Aorta (tissue), 5 donors: ENCODE data around the gene RFLNA. TPM values are rescaled to one million over a fixed set of nuclear protein-coding genes. Genes with fewer than 3 reads are reported as not detected.

Experiments
- ATAC-seq: fragments of 200-7000 bp; cut with Tn5 transposase; one replicate; pipeline ENCODE4 v1.9.1; 2022; ENCODE audit warnings: moderate library complexity; ENCODE audit not compliant: low FRiP score
- DNase-seq, 2 donors: peaks; one replicate each; pipeline ENCODE4 v3.0.0-alpha.2; 2020
- H3K27ac ChIP-seq, 2 donors: one replicate each; pipeline ENCODE4 v1.5.1; 2013; ENCODE audit warnings: low read length in 2 of 2, mild to moderate bottlenecking in 2 of 2, moderate library complexity in 2 of 2, control low read depth in 1 of 2, inconsistent platforms in 1 of 2, low read depth in 1 of 2
- H3K27me3 ChIP-seq, 2 donors: one replicate each; pipeline ENCODE4 v1.6.1; 2013; ENCODE audit warnings: control low read depth in 1 of 2, low read length in 1 of 2, mild to moderate bottlenecking in 1 of 2, moderate library complexity in 1 of 2; ENCODE audit not compliant: insufficient read depth in 2 of 2, control insufficient read depth in 1 of 2
- H3K36me3 ChIP-seq, 2 donors: one replicate each; pipeline ENCODE4 v1.6.1; 2013; ENCODE audit warnings: control low read depth in 1 of 2, low read length in 1 of 2, mild to moderate bottlenecking in 1 of 2; ENCODE audit not compliant: insufficient read depth in 2 of 2, control insufficient read depth in 1 of 2
- H3K4me1 ChIP-seq, 2 donors: one replicate each; pipeline ENCODE4 v1.6.1; 2013; ENCODE audit warnings: low read length in 2 of 2, control low read depth in 1 of 2, mild to moderate bottlenecking in 1 of 2, moderate library complexity in 1 of 2; ENCODE audit not compliant: insufficient read depth in 2 of 2, control insufficient read depth in 1 of 2
- H3K4me3 ChIP-seq, 2 donors: one replicate each; pipeline ENCODE4 v1.5.1; 2013; ENCODE audit warnings: low read length in 2 of 2, control low read depth in 1 of 2, mild to moderate bottlenecking in 1 of 2
- H3K9me3 ChIP-seq: one replicate; pipeline ENCODE4 v1.6.1; 2013; ENCODE audit warnings: mild to moderate bottlenecking, low read length; ENCODE audit not compliant: control insufficient read depth
- WGBS, 2 donors: extraction: QIAGEN DNeasy Blood & Tissue Kit; methylation state at CpG; one replicate each; pipeline ENCODE4 v1.1.7; 2013; 5-methylcytosine and 5-hydroxymethylcytosine counted together
- intact Hi-C, 2 donors: fragments of 100-400 bp; cut with DNase I; formaldehyde crosslinking; loops; one replicate each; pipeline versions ENCODE4 v1.14.2 to v1.15.0; 2022
- polyA plus RNA-seq, 2 donors: library from polyadenylated mRNA; stranded (reverse); fragments of 200-250 nt; gene quantifications; one replicate each; pipeline ENCODE4 v1.2.3, GENCODE V29; 2013
- total RNA-seq, 2 donors: library from RNA; stranded (reverse); fragmentation: NEBNext Ultra II Directional; extraction: Animal tissue kit (Norgen Biotek cat#: 25700); gene quantifications; one replicate each; pipeline ENCODE4 v1.2.1, GENCODE V29; 2021
- donor health status: healthy with polysubstance abuse.
- donor health status: Bipolar disorder and iron deficiency.
- donor health status: DM: no; HTN: no; CAD: no.
- donor health status: DM: no; HTN: no; CAD: no.
- donor health status: DM: yes; HTN: yes; CAD: no.

The RFLNA gene
- total and polyA plus RNA-seq, 4 donors: 1.2 to 6.8 (median 1.8) TPM

DNA sequence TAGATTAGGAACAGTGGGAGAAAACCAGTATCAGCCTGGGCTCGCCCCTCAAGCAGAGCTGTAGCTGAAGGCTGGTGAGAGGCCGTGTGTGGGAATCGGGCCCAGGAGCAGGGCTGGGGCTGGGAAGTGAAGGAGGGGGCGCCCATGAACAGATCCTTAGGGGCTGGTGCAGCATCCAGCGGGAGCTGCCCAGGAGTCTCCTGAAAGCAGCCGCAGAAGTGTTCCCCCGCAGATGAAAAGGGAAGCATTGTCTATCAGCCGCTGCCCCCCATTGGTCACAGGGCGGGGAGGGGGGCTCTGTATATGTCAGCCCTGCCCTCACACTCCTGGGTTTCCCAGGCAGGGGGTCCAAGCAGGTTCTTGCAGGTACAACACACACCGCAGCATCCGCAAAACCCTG lies 15.6 kb upstream of the RFLNA start:
- DNase-seq (no peak), ATAC-seq (no peak)
- Histone ChIP-seq H3K4me1 (no peaks in the 10 kb centered on the region), H3K27me3 (no peaks in the 10 kb centered on the region), H3K36me3 (no peaks in the 10 kb centered on the region), H3K27ac (no peak overlapping the region), H3K4me3 (no peak overlapping the region), H3K9me3 (no peaks in the 10 kb centered on the region)
- intact Hi-C loops: no loop called here
- 73 to 75% methylated on average over 11 of the region's 11 CpGs for WGBS, 2 donors

DNA sequence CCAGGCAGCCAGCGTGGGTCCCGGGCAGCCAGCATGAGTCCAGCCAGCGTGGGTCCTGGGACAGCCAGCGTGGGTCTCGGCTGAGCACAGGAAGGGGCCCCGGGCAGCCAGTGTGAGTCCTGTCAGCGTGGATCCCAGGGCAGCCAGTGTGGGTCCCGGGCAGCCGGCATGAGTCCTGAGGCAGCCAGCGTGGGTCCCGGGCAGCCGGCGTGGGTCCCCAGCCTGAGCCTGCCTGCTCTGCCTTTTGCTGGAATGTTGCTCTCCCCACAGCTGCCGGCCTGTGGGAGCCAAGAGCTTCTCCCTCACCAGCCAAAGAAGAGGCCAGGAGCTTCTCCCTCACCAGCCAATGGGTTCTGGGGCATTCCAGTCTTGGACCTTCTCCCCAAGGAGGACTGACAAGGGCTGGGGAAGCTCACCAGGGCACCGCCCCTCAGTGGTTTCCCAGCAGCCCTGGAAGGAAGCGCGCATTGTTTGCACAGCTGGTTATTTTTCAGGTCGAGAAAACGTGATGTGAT lies 15.0 kb upstream of the RFLNA start:
- DNase-seq (no peak), ATAC-seq (no peak)
- Histone ChIP-seq H3K4me1 (no peaks in the 10 kb centered on the region), H3K36me3 (no peaks in the 10 kb centered on the region), H3K27ac (no peak overlapping the region), H3K27me3 (no peaks in the 10 kb centered on the region), H3K4me3 (no peak overlapping the region), H3K9me3 (peaks cover 1% of the 10 kb centered on the region)
- 13 to 15% methylated on average over 19 of the region's 19 CpGs for WGBS, 2 donors
- intact Hi-C loops: no loop called here

DNA sequence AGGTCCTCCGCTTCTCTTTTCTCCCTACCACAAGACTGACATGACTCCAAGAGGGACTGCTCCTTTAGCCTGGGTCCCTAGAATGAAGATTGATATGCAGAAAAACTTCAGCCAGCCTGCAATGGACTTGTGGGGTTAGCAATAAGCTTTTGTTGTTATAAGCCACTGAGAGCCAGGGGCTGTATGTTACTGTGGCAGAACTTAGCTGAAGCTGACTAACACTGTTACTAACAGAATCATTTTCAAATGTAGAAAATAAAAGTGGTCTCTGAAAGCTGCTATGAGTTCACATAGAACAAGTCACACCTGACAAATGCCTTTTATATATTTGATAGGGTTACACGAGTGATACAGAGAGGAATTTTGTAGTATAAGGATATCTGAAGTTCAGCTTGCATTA lies 13.6 kb upstream of the RFLNA start:
- DNase-seq (no peak), ATAC-seq (no peak)
- H3K27me3 ChIP-seq: no peaks in the 10 kb centered on the region
- peaks cover 1% of the 10 kb centered on the region for H3K9me3 ChIP-seq
- H3K27ac ChIP-seq: no peak overlapping the region
- no peaks in the 10 kb centered on the region for H3K4me1 ChIP-seq
- intact Hi-C loops: no loop called here
- no peaks in the 10 kb centered on the region for H3K36me3 ChIP-seq
- H3K4me3 ChIP-seq: no peak overlapping the region
- 98% methylated on average over 2 of the region's 2 CpGs for WGBS, 2 donors

DNA sequence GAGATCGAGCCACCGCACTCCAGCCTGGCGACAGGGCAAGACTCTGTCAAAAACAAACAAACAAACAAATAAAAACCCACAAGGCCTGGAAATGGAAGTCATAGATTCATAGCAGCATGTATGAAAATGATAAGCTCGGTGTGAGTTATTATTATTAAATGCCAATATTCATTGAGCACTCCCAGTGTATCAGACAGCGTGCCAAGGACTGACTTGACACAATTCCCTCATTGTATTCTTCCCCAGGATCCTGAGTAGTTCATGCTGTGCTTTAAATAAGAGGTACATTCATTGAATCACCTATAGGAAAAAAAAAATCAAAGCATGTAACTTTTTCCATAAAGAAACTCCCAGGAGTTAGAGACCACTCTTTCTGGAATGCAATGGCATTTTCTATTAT lies 12.6 kb upstream of the RFLNA start:
- intact Hi-C loops: no loop called here
- H3K4me1 ChIP-seq: no peaks in the 10 kb centered on the region
- WGBS, 2 donors: 97 to 98% methylated on average over 5 of the region's 5 CpGs
- H3K4me3 ChIP-seq: no peak overlapping the region
- DNase-seq: no peak
- ATAC-seq: no peak
- H3K36me3 ChIP-seq: no peaks in the 10 kb centered on the region
- H3K27ac ChIP-seq: no peak overlapping the region
- no peaks in the 10 kb centered on the region for H3K27me3 ChIP-seq
- peaks cover 1% of the 10 kb centered on the region for H3K9me3 ChIP-seq

DNA sequence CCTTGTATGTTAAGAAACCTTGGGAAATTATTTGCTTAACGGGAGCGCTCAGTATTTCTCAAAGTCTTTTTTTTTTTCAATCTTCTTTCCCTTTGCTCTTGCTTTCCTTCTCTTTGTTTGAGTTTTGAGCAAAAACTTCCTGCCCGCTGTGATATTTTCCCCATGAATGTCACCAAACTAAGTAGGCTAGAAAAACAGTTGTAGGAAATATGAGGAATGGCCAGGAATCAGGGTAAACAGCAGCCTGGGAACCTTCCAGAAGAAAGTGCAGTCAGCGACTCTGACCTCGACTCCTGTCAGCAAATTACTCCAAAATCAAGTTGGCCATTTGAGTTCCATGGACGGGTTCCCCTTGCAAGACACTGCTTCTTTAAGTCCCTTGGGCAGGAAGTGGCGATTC lies 11.6 kb upstream of the RFLNA start:
- 2 to 9% methylated on average over 7 of the region's 7 CpGs for WGBS, 2 donors

DNA sequence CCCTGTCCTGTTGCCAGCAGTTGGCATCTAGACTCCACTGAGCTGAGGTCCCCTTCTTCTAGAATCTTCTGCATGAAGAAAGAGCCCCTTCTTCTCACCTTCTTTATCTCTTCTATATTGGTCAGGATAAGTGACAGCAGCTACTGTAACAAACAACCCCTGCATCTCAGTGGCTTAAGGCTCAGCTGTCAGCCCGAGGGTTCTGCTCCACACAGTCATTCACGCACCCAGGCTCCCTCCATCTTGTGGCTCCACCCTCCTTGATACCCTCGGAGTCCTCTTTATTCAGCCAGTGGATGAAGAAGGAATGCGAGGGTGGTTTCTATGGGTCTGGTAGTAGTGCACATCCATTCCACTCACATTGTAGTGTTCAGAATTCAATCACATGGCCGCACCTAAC lies 10.5 kb upstream of the RFLNA start:
- ATAC-seq (no peak), DNase-seq (no peak)
- intact Hi-C loops: no loop called here
- Histone ChIP-seq H3K36me3 (no peaks in the 10 kb centered on the region), H3K4me3 (no peak overlapping the region), H3K9me3 (peaks cover 1% of the 10 kb centered on the region), H3K27me3 (no peaks in the 10 kb centered on the region), H3K4me1 (no peaks in the 10 kb centered on the region), H3K27ac (no peak overlapping the region)
- WGBS, 2 donors: 96 to 97% methylated on average over 5 of the region's 5 CpGs

More for the DNA sequence above, 11.6 kb upstream of the RFLNA start:
- Histone ChIP-seq H3K4me1 (no peaks in the 10 kb centered on the region), H3K4me3 (no peak overlapping the region), H3K36me3 (no peaks in the 10 kb centered on the region), H3K9me3 (peaks cover 1% of the 10 kb centered on the region), H3K27me3 (no peaks in the 10 kb centered on the region), H3K27ac (no peak overlapping the region)
- DNase-seq (peak in 1 of 2 donors; percentile 33), ATAC-seq (no peak)
- intact Hi-C loops: no loop called here

DNA sequence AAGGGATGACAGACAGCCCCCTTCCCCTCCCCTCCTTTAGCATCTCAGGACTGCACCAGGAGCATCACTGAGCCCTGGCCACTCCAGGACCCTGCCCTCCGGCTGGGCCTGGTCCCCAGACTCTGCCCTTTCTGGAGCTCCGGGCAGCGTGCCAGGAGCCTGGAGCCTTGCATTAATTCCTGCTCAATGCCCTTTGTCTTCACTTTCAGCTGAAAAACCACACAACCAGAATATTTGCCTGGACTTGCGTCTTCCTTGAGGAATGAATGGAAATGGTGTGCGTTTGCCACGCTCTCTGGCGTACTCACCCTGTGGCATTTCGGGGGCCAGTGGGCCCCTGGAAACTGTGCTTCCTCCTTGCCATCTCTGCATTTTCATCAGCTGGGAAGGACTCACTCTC lies 8.5 kb upstream of the RFLNA start:
- H3K9me3 ChIP-seq: peaks cover 1% of the 10 kb centered on the region
- H3K36me3 ChIP-seq: no peaks in the 10 kb centered on the region
- H3K4me3 ChIP-seq: no peak overlapping the region
- DNase-seq (peak in 1 of 2 donors; percentile 32), ATAC-seq (no peak)
- H3K4me1 ChIP-seq: no peaks in the 10 kb centered on the region
- intact Hi-C loops: no loop called here
- H3K27me3 ChIP-seq: no peaks in the 10 kb centered on the region
- 68 to 70% methylated on average over 8 of the region's 8 CpGs for WGBS, 2 donors
- no peak overlapping the region for H3K27ac ChIP-seq

DNA sequence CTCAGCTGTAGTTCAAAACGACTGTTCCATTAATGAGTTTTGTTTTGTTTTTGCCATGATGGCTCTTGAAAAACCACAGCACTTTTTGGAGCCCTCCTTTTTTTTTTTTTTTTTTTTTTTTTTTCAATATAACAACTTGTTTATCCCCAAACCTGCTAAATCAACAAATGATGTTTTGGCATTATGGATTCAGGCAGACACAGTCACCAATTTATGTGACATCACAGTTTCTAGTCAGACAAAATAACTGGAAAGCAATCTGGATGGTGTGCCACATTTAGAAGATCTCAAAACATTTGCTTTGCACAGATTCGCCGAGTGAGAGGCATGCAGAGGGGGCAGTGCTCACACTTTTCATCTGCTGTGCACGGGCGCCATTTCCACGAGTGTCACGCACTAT lies 7.9 kb upstream of the RFLNA start:
- ATAC-seq (no peak), DNase-seq (peak in 1 of 2 donors; percentile 14)
- intact Hi-C loops: no loop called here
- 76% methylated on average over 7 of the region's 7 CpGs for WGBS, 2 donors
- H3K27ac ChIP-seq: no peak overlapping the region
- no peaks in the 10 kb centered on the region for H3K27me3 ChIP-seq
- no peaks in the 10 kb centered on the region for H3K36me3 ChIP-seq
- no peak overlapping the region for H3K4me3 ChIP-seq
- no peaks in the 10 kb centered on the region for H3K4me1 ChIP-seq
- peaks cover 1% of the 10 kb centered on the region for H3K9me3 ChIP-seq

DNA sequence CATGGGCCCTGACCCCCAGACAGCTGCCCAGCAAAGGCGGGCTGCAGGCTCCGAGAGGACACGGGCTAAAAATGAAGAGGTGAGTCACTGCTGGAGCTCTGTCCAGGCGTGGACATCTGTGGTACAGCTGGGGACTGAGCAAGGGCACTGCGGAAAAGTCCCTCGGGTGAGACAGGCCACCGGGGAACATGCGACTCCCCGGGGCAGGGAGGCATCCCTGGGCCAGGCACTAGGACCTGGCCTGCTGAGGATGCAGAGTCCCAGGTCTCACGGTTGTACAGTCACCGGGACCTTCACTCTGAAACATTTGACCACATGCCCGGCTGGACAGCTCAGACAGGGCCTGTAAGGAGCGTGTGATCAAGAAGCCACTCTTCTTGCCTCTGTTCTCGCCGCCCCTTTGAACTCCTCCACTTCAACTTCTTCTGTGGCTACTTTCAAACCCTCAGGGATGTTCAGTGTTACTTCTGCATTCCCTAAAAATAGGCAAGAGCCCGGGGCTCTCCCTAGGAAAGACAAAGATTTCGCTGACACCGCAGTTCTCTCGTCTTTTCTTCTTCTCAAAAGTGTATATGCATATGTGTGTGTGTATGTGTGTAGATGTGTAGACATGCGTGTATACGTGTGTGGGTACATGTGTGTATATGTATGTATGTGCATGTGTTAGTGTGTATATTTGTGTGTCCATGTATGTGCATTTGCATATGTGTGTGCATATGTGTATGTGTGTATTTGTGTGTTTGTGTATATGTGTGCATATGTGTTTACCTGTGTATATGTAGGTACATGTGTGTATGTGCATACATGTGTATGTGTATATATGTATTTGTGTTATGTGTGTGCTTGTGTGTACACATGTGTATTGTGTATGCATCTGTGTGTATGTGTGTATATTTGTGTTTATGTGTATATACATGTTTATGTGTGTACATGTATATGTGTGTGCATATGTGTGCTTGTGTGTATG lies 5.0 kb upstream of the RFLNA start:
- H3K9me3 ChIP-seq: peaks cover under 1% of the 10 kb centered on the region
- 26 to 30% methylated on average over 21 of the region's 21 CpGs for WGBS, 2 donors
- DNase-seq: no peak
- H3K36me3 ChIP-seq: no peaks in the 10 kb centered on the region
- H3K27me3 ChIP-seq: no peaks in the 10 kb centered on the region
- ATAC-seq: peak; percentile 64
- no peak overlapping the region for H3K4me3 ChIP-seq
- H3K27ac ChIP-seq: peak overlapping the region in 1 of 2 donors; percentile 21
- H3K4me1 ChIP-seq: no peaks in the 10 kb centered on the region
- intact Hi-C loops: no loop called here
